Measurements from ENCODE around the gene CD160.

Gene CD160

DNA sequence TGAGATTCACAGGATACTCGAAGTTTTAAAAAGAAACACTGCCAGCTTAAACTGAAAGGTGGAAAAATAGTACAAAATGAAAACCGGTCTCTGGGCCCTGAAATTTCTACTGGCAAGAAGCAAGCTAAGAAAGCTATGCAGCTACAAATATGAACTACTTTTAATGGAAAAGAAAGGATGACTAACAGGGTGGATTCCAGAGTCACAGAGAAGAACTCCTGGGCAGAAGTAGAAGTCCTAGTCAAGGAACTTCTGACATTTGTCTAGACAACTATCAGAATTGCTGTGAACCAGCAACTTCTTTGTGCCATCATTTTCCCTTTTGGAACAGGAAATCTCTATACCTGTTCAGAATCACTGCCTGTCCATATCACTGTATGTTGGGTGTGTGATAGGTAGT lies 38.1 kb downstream of the CD160 start:
- TF ChIP-seq EZH2phosphoT487 (IDR thresholded peaks at IDR 0.05; ENCODE audit: low read length) (no peak), EZH2 (optimal IDR thresholded peaks at IDR 0.05; ENCODE audit: low read depth, low read length) (no peak), CTCF (IDR thresholded peaks at IDR 0.05; ENCODE audit: low read length) (no peak)
- Histone ChIP-seq H3K4me2 (ENCODE audit: low read depth, low read length) (no peak overlapping the region), H3K4me3 (ENCODE audit: low read length) (no peak overlapping the region), H3K27me3 (replicated peaks; ENCODE audit: insufficient read depth, low read length) (no peaks in the 10 kb centered on the region), H2AFZ (ENCODE audit: low read length) (no peak overlapping the region), H4K20me1 (ENCODE audit: insufficient read depth, low read length) (no peaks in the 10 kb centered on the region), H3K9ac (ENCODE audit: low read length) (no peak overlapping the region), H3K36me3 (replicated peaks; ENCODE audit: insufficient read depth, low read length) (no peaks in the 10 kb centered on the region), H3K79me2 (ENCODE audit: low read length) (no peaks in the 10 kb centered on the region), H3K27ac (ENCODE audit: low read length) (no peak overlapping the region), H3F3A (ENCODE audit: insufficient read depth, low read length) (no peaks in the 10 kb centered on the region), H3K4me1 (ENCODE audit: low read length) (no peaks in the 10 kb centered on the region), H3K9me2 (replicated peaks; ENCODE audit: insufficient read depth, low read length) (no peaks in the 10 kb centered on the region), H3K9me3 (replicated peaks; ENCODE audit: insufficient read depth, low read length) (no peaks in the 10 kb centered on the region)
- no peak for DNase-seq

GRCh38 chr1:145758116-145758515 lies 38.8 kb downstream of the CD160 start:
- H4K20me1 ChIP-seq (ENCODE audit: insufficient read depth, low read length): no peaks in the 10 kb centered on the region
- H3K9ac ChIP-seq (ENCODE audit: low read length): no peak overlapping the region
- no peaks in the 10 kb centered on the region for H3K27me3 ChIP-seq (replicated peaks; ENCODE audit: insufficient read depth, low read length)
- H2AFZ ChIP-seq (ENCODE audit: low read length): no peak overlapping the region
- H3K27ac ChIP-seq (ENCODE audit: low read length): no peak overlapping the region
- no peaks in the 10 kb centered on the region for H3K79me2 ChIP-seq (ENCODE audit: low read length)
- peaks cover 2% of the 10 kb centered on the region; the same call in 1 of the 2 replicates for H3K36me3 ChIP-seq (replicated peaks; ENCODE audit: insufficient read depth, low read length)
- no peak for DNase-seq
- H3K4me2 ChIP-seq (ENCODE audit: low read depth, low read length): no peak overlapping the region
- no peak overlapping the region for H3K4me3 ChIP-seq (ENCODE audit: low read length)
- no peaks in the 10 kb centered on the region for H3K4me1 ChIP-seq (ENCODE audit: low read length)
- TF ChIP-seq CTCF (IDR thresholded peaks at IDR 0.05; ENCODE audit: low read length) (no peak), EZH2phosphoT487 (IDR thresholded peaks at IDR 0.05; ENCODE audit: low read length) (no peak), EZH2 (optimal IDR thresholded peaks at IDR 0.05; ENCODE audit: low read depth, low read length) (no peak)
- no peaks in the 10 kb centered on the region for H3K9me3 ChIP-seq (replicated peaks; ENCODE audit: insufficient read depth, low read length)
- no peaks in the 10 kb centered on the region for H3F3A ChIP-seq (ENCODE audit: insufficient read depth, low read length)
- no peaks in the 10 kb centered on the region for H3K9me2 ChIP-seq (replicated peaks; ENCODE audit: insufficient read depth, low read length)

GRCh38 chr1:145758575-145758974 lies 39.3 kb downstream of the CD160 start:
- no peaks in the 10 kb centered on the region for H3F3A ChIP-seq (ENCODE audit: insufficient read depth, low read length)
- no peaks in the 10 kb centered on the region for H4K20me1 ChIP-seq (ENCODE audit: insufficient read depth, low read length)
- peaks cover 2% of the 10 kb centered on the region; the same call in 1 of the 2 replicates for H3K36me3 ChIP-seq (replicated peaks; ENCODE audit: insufficient read depth, low read length)
- H3K4me3 ChIP-seq (ENCODE audit: low read length): no peak overlapping the region
- H3K9ac ChIP-seq (ENCODE audit: low read length): no peak overlapping the region
- H3K4me1 ChIP-seq (ENCODE audit: low read length): no peaks in the 10 kb centered on the region
- no peak overlapping the region for H3K27ac ChIP-seq (ENCODE audit: low read length)
- no peak overlapping the region for H2AFZ ChIP-seq (ENCODE audit: low read length)
- DNase-seq: no peak
- H3K27me3 ChIP-seq (replicated peaks; ENCODE audit: insufficient read depth, low read length): no peaks in the 10 kb centered on the region
- H3K4me2 ChIP-seq (ENCODE audit: low read depth, low read length): no peak overlapping the region
- no peak for TF ChIP-seq EZH2phosphoT487 (IDR thresholded peaks at IDR 0.05; ENCODE audit: low read length)
- TF ChIP-seq EZH2 (optimal IDR thresholded peaks at IDR 0.05; ENCODE audit: low read depth, low read length): no peak
- no peak for TF ChIP-seq CTCF (IDR thresholded peaks at IDR 0.05; ENCODE audit: low read length)
- H3K9me3 ChIP-seq (replicated peaks; ENCODE audit: insufficient read depth, low read length): no peaks in the 10 kb centered on the region
- no peaks in the 10 kb centered on the region for H3K79me2 ChIP-seq (ENCODE audit: low read length)
- no peaks in the 10 kb centered on the region for H3K9me2 ChIP-seq (replicated peaks; ENCODE audit: insufficient read depth, low read length)

Data from MM.1S (cell line).